AG09309 (cell line): ENCODE results near the gene KANSL1L.

ENCODE experiments used
- DNase-seq: peaks from one replicate; pipeline ENCODE4 v3.0.0-alpha.2; 2010; ENCODE audit warnings: low read depth
- H3K4me3 ChIP-seq: 2 replicates; pipeline ENCODE4 v1.5.1; 2011; ENCODE audit warnings: mild to moderate bottlenecking, low read depth, low read length, moderate library complexity; ENCODE audit not compliant: control insufficient read depth
- CTCF ChIP-seq: IDR thresholded peaks from 2 replicates; pipeline ENCODE4 v1.5.1; 2011; ENCODE audit warnings: mild to moderate bottlenecking, low read depth, low read length, inconsistent platforms; ENCODE audit not compliant: insufficient read depth, control insufficient read depth; ENCODE audit errors: missing control alignments

Gene KANSL1L

GRCh38 chr2:209974576-209974975, 196.6 kb downstream of the KANSL1L start:
- DNase-seq, result no peak
- no peak for TF ChIP-seq CTCF
- no peak overlapping the region for H3K4me3 ChIP-seq

DNA sequence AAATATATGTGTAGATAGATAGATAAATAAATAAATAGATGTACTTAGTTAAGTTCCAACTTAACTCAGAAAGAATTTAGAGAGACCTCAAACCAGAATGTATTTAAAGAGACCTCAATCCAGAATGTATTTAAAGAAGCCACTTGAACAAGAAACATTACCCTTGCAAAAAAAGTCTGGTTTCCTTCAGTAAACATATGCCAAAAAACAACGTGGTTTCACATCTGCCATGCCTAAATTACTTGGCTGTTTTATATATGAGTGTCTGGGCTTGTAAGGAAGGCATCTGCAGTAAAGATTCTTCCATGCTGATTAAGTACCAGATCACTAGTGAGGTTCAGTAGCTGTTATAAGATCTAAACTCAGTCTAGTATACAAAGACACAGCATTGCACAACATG, 197.9 kb downstream of the KANSL1L start:
- no peak for DNase-seq
- no peak overlapping the region for H3K4me3 ChIP-seq
- no peak for TF ChIP-seq CTCF
